ENCODE measurements around the gene EVX2. TPM values are rescaled to one million over a fixed set of nuclear protein-coding genes. Genes with fewer than 3 reads are reported as not detected.

Gene EVX2
- total and polyA plus RNA-seq, 2 of the 13 experiments (the other 11 are each of a cell fraction or from before 2014, with no cell fraction given) = not detected

GRCh38 chr2:176096986-176097819, 13.4 kb upstream of the EVX2 start (continued):
- no peak; the same call in 1 of the 2 replicates for TF ChIP-seq GMEB1 (CRISPR knock-in tag; IDR thresholded peaks at IDR 0.05; ENCODE audit: borderline replicate concordance)
- TF ChIP-seq BATF2 (CRISPR knock-in tag; IDR thresholded peaks at IDR 0.05) = no peak
- TF ChIP-seq NFIC (IDR thresholded peaks at IDR 0.05; ENCODE audit: low read length) = no peak
- no peak for TF ChIP-seq ZNF841 (CRISPR knock-in tag; IDR thresholded peaks at IDR 0.05; ENCODE audit: borderline replicate concordance)
- peak; percentile 54; the same call in 1 of the 2 replicates for TF ChIP-seq ZBTB7A (CRISPR knock-in tag; IDR thresholded peaks at IDR 0.05)
- no peak for TF ChIP-seq ZNF446 (CRISPR knock-in tag; IDR thresholded peaks at IDR 0.05)
- TF ChIP-seq ARID2 (CRISPR knock-in tag; IDR thresholded peaks at IDR 0.05; ENCODE audit: borderline replicate concordance) = no peak
- no peak for TF ChIP-seq ZMYM3 (CRISPR knock-in tag; IDR thresholded peaks at IDR 0.05)
- no peak for TF ChIP-seq ZNF577 (CRISPR knock-in tag; IDR thresholded peaks at IDR 0.05; ENCODE audit: borderline replicate concordance, low read depth)
- TF ChIP-seq ZBTB33 (CRISPR knock-in tag; IDR thresholded peaks at IDR 0.05) = no peak
- TF ChIP-seq SIX1 (CRISPR knock-in tag; IDR thresholded peaks at IDR 0.05; ENCODE audit: borderline replicate concordance) = no peak
- peak; percentile 54 for TF ChIP-seq HIVEP1 (CRISPR knock-in tag; IDR thresholded peaks at IDR 0.05)
- TF ChIP-seq DBP (CRISPR knock-in tag; IDR thresholded peaks at IDR 0.05; ENCODE audit: not compliant biosample characterization) = no peak
- no peak for TF ChIP-seq GPN1 (CRISPR knock-in tag; IDR thresholded peaks at IDR 0.05; ENCODE audit: borderline replicate concordance)
- no peak for TF ChIP-seq ZNF362 (CRISPR knock-in tag; IDR thresholded peaks at IDR 0.05; ENCODE audit: borderline replicate concordance)
- TF ChIP-seq ZNF550 (CRISPR knock-in tag; IDR thresholded peaks at IDR 0.05; ENCODE audit: borderline replicate concordance) = no peak
- TF ChIP-seq ZNF335 (CRISPR knock-in tag; IDR thresholded peaks at IDR 0.05) = no peak
- no peak for TF ChIP-seq POLR2AphosphoS2 (IDR thresholded peaks at IDR 0.05; ENCODE audit: low read depth, low read length)
- TF ChIP-seq ZNF75D (CRISPR knock-in tag; IDR thresholded peaks at IDR 0.05; ENCODE audit: borderline replicate concordance) = no peak
- TF ChIP-seq ZMAT3 (CRISPR knock-in tag; conservative IDR thresholded peaks at IDR 0.05) = no peak
- no peak for TF ChIP-seq ZNF101 (CRISPR knock-in tag; IDR thresholded peaks at IDR 0.05; ENCODE audit: borderline replicate concordance, low read depth)
- 0 out of 2 replicates have a peak, but pooled peaks have one; percentile 14 for TF ChIP-seq RFX3 (CRISPR knock-in tag; IDR thresholded peaks at IDR 0.05)
- TF ChIP-seq FOSL1 (CRISPR knock-in tag; IDR thresholded peaks at IDR 0.05; ENCODE audit: borderline replicate concordance) = no peak

Measured in HepG2 (cell line).